H1 (cell line): ENCODE results near the gene MTAP. TPM values are rescaled to one million over a fixed set of nuclear protein-coding genes. Genes with fewer than 3 reads are reported as not detected.

Experiments
- CTCF ChIA-PET: fragments of 300-600 bp; sonication (Branson Sonifier 250); formaldehyde crosslinking; loops from one replicate; lab custom pipeline; 2021; ENCODE audit not compliant: partially characterized antibody; lab: Charles Lee
- POLR2A ChIA-PET: fragments of 300-600 bp; sonication (Branson Sonifier 250); formaldehyde crosslinking; loops from one replicate; lab custom pipeline; 2021; ENCODE audit warnings: inconsistent platforms; ENCODE audit not compliant: partially characterized antibody; lab: Charles Lee
- DNase-seq, 2 experiments: peaks; one replicate each; pipeline versions ENCODE4 v3.0.0 to v3.0.0-alpha.2; 2010 to 2022; ENCODE audit warnings: low spot score in 2 of 2, low read depth in 1 of 2, mixed read lengths in 1 of 2
- FAIRE-seq: peaks from 2 replicates; lab custom pipeline; 2011; peaks lifted over from hg19 to GRCh38; lab: Jason Lieb, UNC
- H2AFZ ChIP-seq: 2 replicates; pipeline ENCODE4 v1.8.1; 2012; ENCODE audit warnings: low read length, inconsistent platforms
- H2AK5ac ChIP-seq: 2 replicates; pipeline ENCODE4 v1.6.1; 2013; ENCODE audit warnings: low read depth, low read length
- H2BK120ac ChIP-seq: replicated peaks from 2 replicates; pipeline ENCODE3; 2013; ENCODE audit warnings: low read depth, low read length, inconsistent platforms
- H2BK12ac ChIP-seq: 2 replicates; pipeline ENCODE4 v1.6.1; 2013; ENCODE audit warnings: low read depth, low read length
- H2BK15ac ChIP-seq: 2 replicates; pipeline ENCODE4 v1.6.1; 2013; ENCODE audit warnings: low read length
- H2BK20ac ChIP-seq: 2 replicates; pipeline ENCODE4 v1.6.1; 2013; ENCODE audit warnings: low read length
- H2BK5ac ChIP-seq: 2 replicates; pipeline ENCODE4 v1.6.1; 2013; ENCODE audit warnings: low read depth, low read length
- H3K14ac ChIP-seq: 2 replicates; pipeline ENCODE4 v1.6.1; 2013; ENCODE audit warnings: inconsistent platforms; ENCODE audit not compliant: insufficient read length
- H3K18ac ChIP-seq: 2 replicates; pipeline ENCODE4 v1.6.1; 2013; ENCODE audit warnings: low read length; ENCODE audit errors: extremely low read depth
- H3K23ac ChIP-seq: 2 replicates; pipeline ENCODE4 v1.6.1; 2013; ENCODE audit warnings: inconsistent platforms; ENCODE audit not compliant: insufficient read length
- H3K23me2 ChIP-seq: 2 replicates; pipeline ENCODE4 v1.6.1; 2013; ENCODE audit warnings: low read depth, low read length
- H3K27ac ChIP-seq: 2 replicates; pipeline ENCODE4 v1.6.1; 2011; ENCODE audit warnings: low read depth, low read length, inconsistent platforms
- H3K27me3 ChIP-seq, 4 experiments: replicated peaks in 1 of 4; 1 replicate in 1 of 4; 2 replicates in 3 of 4; pipeline versions ENCODE4 v1.6.1 to v1.8.1; 2011 to 2013; ENCODE audit warnings: low read length in 3 of 4, mild to moderate bottlenecking in 3 of 4, inconsistent platforms in 2 of 4, mixed read lengths in 2 of 4, moderate library complexity in 1 of 4; ENCODE audit not compliant: control insufficient read depth in 3 of 4, insufficient read depth in 3 of 4; ENCODE audit errors: extremely low read depth in 1 of 4
- H3K36me3 ChIP-seq, 4 experiments: 2 replicates each; pipeline versions ENCODE4 v1.6.1 to v1.8.1; 2011 to 2013; ENCODE audit warnings: mild to moderate bottlenecking in 4 of 4, low read length in 3 of 4, moderate library complexity in 2 of 4, control low read depth in 1 of 4, inconsistent platforms in 1 of 4; ENCODE audit not compliant: insufficient read depth in 4 of 4, control insufficient read depth in 2 of 4
- H3K4ac ChIP-seq: replicated peaks from 2 replicates; pipeline ENCODE3; 2013; ENCODE audit warnings: low read length, low read depth, mixed read lengths, inconsistent platforms; ENCODE audit not compliant: insufficient read length
- H3K4me1 ChIP-seq, 4 experiments: replicated peaks in 1 of 4; 1 replicate in 1 of 4; 2 replicates in 3 of 4; pipeline versions ENCODE4 v1.6.1 to v1.8.1; 2011 to 2013; ENCODE audit warnings: low read length in 3 of 4, inconsistent platforms in 2 of 4, mixed read lengths in 1 of 4; ENCODE audit not compliant: insufficient read depth in 4 of 4, control insufficient read depth in 3 of 4
- H3K4me2 ChIP-seq, 2 experiments: 2 replicates each; pipeline versions ENCODE4 v1.6.1 to v1.8.1; 2011 to 2013; ENCODE audit warnings: low read depth in 2 of 2, low read length in 2 of 2, control low read depth in 1 of 2, inconsistent platforms in 1 of 2, mild to moderate bottlenecking in 1 of 2; ENCODE audit not compliant: insufficient read depth in 1 of 2
- H3K4me3 ChIP-seq, 4 experiments: fragments of 200-600, 300-600 bp in 1 of 4; sonication (generic), shearing (Covaris generic), sonication (Bioruptor Twin) in 1 of 4; 2 replicates each; pipeline versions ENCODE4 v1.5.1 to v1.8.1; 2011 to 2016; ENCODE audit warnings: low read length in 4 of 4, low read depth in 3 of 4, control low read depth in 2 of 4, inconsistent platforms in 2 of 4, mild to moderate bottlenecking in 2 of 4, mixed read lengths in 1 of 4, moderate library complexity in 1 of 4; ENCODE audit not compliant: insufficient read depth in 2 of 4; ENCODE audit errors: extremely low read depth in 1 of 4
- H3K56ac ChIP-seq: replicated peaks from 2 replicates; pipeline ENCODE3; 2013; ENCODE audit warnings: low read depth, mild to moderate bottlenecking, mixed read lengths, low read length, inconsistent platforms; ENCODE audit not compliant: insufficient read length
- H3K79me1 ChIP-seq: 2 replicates; pipeline ENCODE4 v1.6.1; 2013; ENCODE audit warnings: low read depth, low read length, control low read depth
- H3K79me2 ChIP-seq, 2 experiments: 2 replicates each; pipeline versions ENCODE4 v1.6.1 to v1.8.1; 2012 to 2013; ENCODE audit warnings: low read length in 2 of 2, mild to moderate bottlenecking in 2 of 2, inconsistent platforms in 1 of 2; ENCODE audit not compliant: insufficient read depth in 2 of 2, control insufficient read depth in 1 of 2
- H3K9ac ChIP-seq, 4 experiments: replicated peaks in 1 of 4; 1 replicate in 1 of 4; 2 replicates in 3 of 4; pipeline versions ENCODE4 v1.6.1 to v1.8.1; 2011 to 2013; ENCODE audit warnings: low read depth in 3 of 4, low read length in 3 of 4, control low read depth in 2 of 4, mild to moderate bottlenecking in 2 of 4, moderate library complexity in 2 of 4, inconsistent platforms in 1 of 4; ENCODE audit errors: extremely low read depth in 1 of 4
- H3K9me3 ChIP-seq, 2 experiments: 2 replicates each; pipeline versions ENCODE4 v1.6.1 to v1.8.1; 2012 to 2013; ENCODE audit warnings: mild to moderate bottlenecking in 2 of 2, moderate library complexity in 2 of 2, control low read depth in 1 of 2, inconsistent platforms in 1 of 2, low read depth in 1 of 2, low read length in 1 of 2, mixed read lengths in 1 of 2; ENCODE audit not compliant: insufficient read depth in 2 of 2
- H4K20me1 ChIP-seq, 2 experiments: replicated peaks in 1 of 2; 2 replicates each; pipeline versions ENCODE3 to v1.8.1; 2011 to 2013; ENCODE audit warnings: inconsistent platforms in 2 of 2, low read length in 2 of 2, mild to moderate bottlenecking in 1 of 2; ENCODE audit not compliant: insufficient read depth in 2 of 2, control insufficient read depth in 1 of 2
- H4K5ac ChIP-seq: 2 replicates; pipeline ENCODE4 v1.6.1; 2013; ENCODE audit warnings: low read length, low read depth, mixed read lengths, inconsistent platforms; ENCODE audit not compliant: insufficient read length
- H4K8ac ChIP-seq: 2 replicates; pipeline ENCODE4 v1.8.0; 2013; ENCODE audit warnings: mild to moderate bottlenecking, moderate library complexity, low read length, inconsistent platforms; ENCODE audit not compliant: insufficient read depth; ENCODE audit errors: extremely low read depth
- H4K91ac ChIP-seq: replicated peaks from 2 replicates; pipeline ENCODE3; 2013; ENCODE audit warnings: low read length, mixed read lengths, inconsistent platforms; ENCODE audit not compliant: insufficient read length
- CBX8 ChIP-seq: fragments of 300-800, 300-1000 bp; sonication (generic); IDR thresholded peaks from 2 replicates; pipeline ENCODE4 v1.7.1; 2016; ENCODE audit warnings: low read depth, low read length, borderline replicate concordance
- CREB1 ChIP-seq: IDR thresholded peaks from 2 replicates; pipeline ENCODE4 v1.6.1; 2012; ENCODE audit warnings: inconsistent platforms
- EZH2 ChIP-seq: fragments of 200-600 bp; sonication (generic); IDR thresholded peaks from 2 replicates; pipeline ENCODE4 v1.7.1; 2012; ENCODE audit warnings: low read depth, mild to moderate bottlenecking, moderate library complexity, low read length, inconsistent platforms; ENCODE audit not compliant: severe bottlenecking
- POLR2AphosphoS5 ChIP-seq: IDR thresholded peaks from 2 replicates; pipeline ENCODE4 v1.6.1; 2011; ENCODE audit warnings: low read depth, low read length
- RNF2 ChIP-seq: fragments of 200-900, 300-1000 bp; sonication (generic); IDR thresholded peaks from 2 replicates; pipeline ENCODE4 v1.7.1; 2016; ENCODE audit warnings: borderline replicate concordance, low read depth, mild to moderate bottlenecking, antibody characterized with exemption, low read length; ENCODE audit not compliant: poor library complexity, severe bottlenecking; ENCODE audit errors: missing control alignments
- SUZ12 ChIP-seq: fragments of 200-600 bp; sonication (generic); IDR thresholded peaks from 2 replicates; pipeline ENCODE4 v1.6.1; 2012; ENCODE audit warnings: mild to moderate bottlenecking, inconsistent platforms, low read length, moderate library complexity, mixed read lengths
- WGBS, 2 experiments: shearing (Covaris generic) in 1 of 2; methylation state at CpG; one replicate each; pipeline versions ENCODE4 v1.1.6 to v1.1.7; 2013 to 2015; ENCODE audit warnings: low lambda C conversion rate in 2 of 2, mixed read lengths in 2 of 2, inconsistent platforms in 1 of 2, low coverage in 1 of 2, missing lambda C conversion rate in 1 of 2; ENCODE audit not compliant: insufficient replicate concordance in 2 of 2, insufficient coverage in 1 of 2, insufficient read length in 1 of 2; ENCODE audit errors: extremely low coverage in 1 of 2, missing lambda C conversion rate in 1 of 2; 5-methylcytosine and 5-hydroxymethylcytosine counted together
- polyA plus RNA-seq, 7 experiments: library from polyadenylated mRNA; depleted of rRNA in 3 of 7; stranded (reverse) in 5 of 7; unstranded in 2 of 7; fragments of >200 nt in 5 of 7; fragments of 200-250 nt in 2 of 7; gene quantifications; 1 replicate in 5 of 7; 2 replicates in 1 of 7; 4 replicates in 1 of 7; pipeline versions ENCODE4 v1.2.1 to v1.2.3, GENCODE V29; 2011 to 2013; ENCODE audit warnings: missing spikeins in 2 of 7, mixed read lengths in 2 of 7
- total RNA-seq: library from RNA; stranded (reverse); fragmentation: NEBNext Ultra II Directional; extraction: Animal tissue kit (Norgen Biotek cat#: 25700); gene quantifications from 2 replicates; pipeline ENCODE4 v1.2.1, GENCODE V29; 2021

Gene MTAP
- total and polyA plus RNA-seq, 2 of the 8 experiments (the other 6 are each of a cell fraction or from before 2014, with no cell fraction given): 16.4 to 100 TPM

DNA sequence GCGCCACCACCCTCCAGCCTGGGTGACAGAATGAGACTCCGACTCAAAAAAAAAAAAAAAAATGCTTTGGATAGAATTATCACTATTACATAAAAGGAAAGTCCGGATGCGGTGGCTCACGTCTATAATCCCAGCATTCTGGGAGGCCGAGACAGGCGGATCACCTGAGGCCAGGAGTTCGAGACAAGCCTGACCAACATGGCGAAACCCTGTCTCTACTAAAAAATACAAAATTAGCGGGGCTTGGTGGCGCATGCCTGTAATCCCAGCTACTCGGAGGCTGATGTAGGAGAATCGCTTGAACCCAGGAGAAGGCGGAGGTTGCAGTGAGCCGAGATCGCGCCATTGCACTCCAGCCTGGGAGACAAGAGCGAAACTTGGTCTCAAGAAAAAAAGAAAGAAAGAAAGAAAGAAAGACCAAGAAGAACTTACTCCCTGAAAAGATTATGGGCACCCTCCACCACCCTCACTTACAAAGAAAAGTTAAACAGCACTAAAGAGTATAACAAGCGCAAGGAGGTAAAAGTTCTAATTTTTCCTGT is 174.0 kb downstream of the MTAP start:
- no peak overlapping the region for H2BK12ac ChIP-seq
- FAIRE-seq (no peak), DNase-seq (no peak)
- no peak overlapping the region for H2BK120ac ChIP-seq
- peaks cover 0 to 4% (median 1%) of the 10 kb centered on the region in 4 experiments; a peak in 3 of 7 replicates for H3K4me1 ChIP-seq
- CTCF ChIA-PET: interaction anchor here (0.9 to 4.2 kb wide), 9 partner anchors 11 to 165 kb away, joined by 3 to 23 read pairs (median 3); partner anchors contain the start of gene CDKN2B
- POLR2A ChIA-PET: interaction anchor here (0.9 to 1.8 kb wide), 4 partner anchors 8 to 19 kb away, joined by 3 to 5 read pairs (median 4); partner anchors contain the start of gene CDKN2B-AS1
- H2BK20ac ChIP-seq: no peak overlapping the region
- H3K23ac ChIP-seq: no peak overlapping the region
- peak; percentile 73 for TF ChIP-seq EZH2
- no peak for TF ChIP-seq CREB1
- TF ChIP-seq RNF2: peak; percentile 97
- no peak for TF ChIP-seq POLR2AphosphoS5
- peak; percentile 84 for TF ChIP-seq SUZ12
- peak; percentile 96; the same call in 1 of the 2 replicates for TF ChIP-seq CBX8
- H3K18ac ChIP-seq: no peak overlapping the region
- peaks cover 54 to 92% (median 72%) of the 10 kb centered on the region in 4 experiments for H3K27me3 ChIP-seq
- no peaks in the 10 kb centered on the region for H3K9me3 ChIP-seq
- peaks cover 2 to 7% of the 10 kb centered on the region in 2 experiments for H4K20me1 ChIP-seq
- no peak overlapping the region for H2BK15ac ChIP-seq
- no peak overlapping the region for H2AK5ac ChIP-seq
- H3K14ac ChIP-seq: no peak overlapping the region
- no peak overlapping the region for H3K56ac ChIP-seq
- H3K4me3 ChIP-seq: no peak overlapping the region
- no peak overlapping the region for H3K27ac ChIP-seq
- no peak overlapping the region for H3K9ac ChIP-seq
- 31% methylated on average over 19 of the region's 19 CpGs; no CpG with 5 or more reads in 1 of the 2 experiments for WGBS, 2 experiments
- H4K8ac ChIP-seq: no peak overlapping the region
- peaks cover 8% of the 10 kb centered on the region; the same call in 1 of the 2 replicates for H3K23me2 ChIP-seq
- no peaks in the 10 kb centered on the region for H3K79me2 ChIP-seq
- H4K91ac ChIP-seq: no peak overlapping the region
- no peak overlapping the region for H2AFZ ChIP-seq
- H3K36me3 ChIP-seq: no peaks in the 10 kb centered on the region
- no peak overlapping the region for H3K4ac ChIP-seq
- no peak overlapping the region for H4K5ac ChIP-seq
- H3K4me2 ChIP-seq: peak overlapping the region in 1 of 2 experiments; percentile 78; a peak in 1 of 4 replicates
- H2BK5ac ChIP-seq: no peak overlapping the region
- no peaks in the 10 kb centered on the region for H3K79me1 ChIP-seq
